Effector CD4-positive, alpha-beta T cell (primary cell): Measurements from ENCODE around the gene ZNF574.

Experiments used
- DNase-seq: peaks from one replicate; pipeline ENCODE4 v3.0.0-alpha.2; 2020

Gene ZNF574

GRCh38 chr19:42130254-42130573 is 54.2 kb downstream of the ZNF574 start:
- DNase-seq: no peak
